HG03103 (cell line): ENCODE measurements around the gene SPPL3.

ENCODE experiments used
- ATAC-seq: cut with Tn5 transposase; IDR thresholded peaks from one replicate; pipeline ENCODE4 v1.9.1; 2021; ENCODE audit warnings: low read depth; ENCODE audit not compliant: unreplicated experiment

The SPPL3 gene

GRCh38 chr12:120879102-120879501 lies 25.1 kb downstream of the SPPL3 start:
- no peak for ATAC-seq

- no peak for ATAC-seq
Observed at GRCh38 chr12:120874547-120875245, 29.5 kb downstream of the SPPL3 start.

GRCh38 chr12:120873226-120873625 lies 30.9 kb downstream of the SPPL3 start:
- no peak for ATAC-seq

GRCh38 chr12:120872487-120872886 lies 31.7 kb downstream of the SPPL3 start:
- ATAC-seq, result no peak

GRCh38 chr12:120870415-120870814 lies 33.7 kb downstream of the SPPL3 start:
- no peak for ATAC-seq

- no peak for ATAC-seq
Observed at GRCh38 chr12:120869376-120869775, 34.8 kb downstream of the SPPL3 start.

GRCh38 chr12:120866108-120866507 lies 38.0 kb downstream of the SPPL3 start:
- ATAC-seq, result no peak

GRCh38 chr12:120865098-120865497 lies 39.1 kb downstream of the SPPL3 start:
- ATAC-seq, result no peak

- no peak for ATAC-seq
Observed at GRCh38 chr12:120862664-120863063, 41.5 kb downstream of the SPPL3 start.

GRCh38 chr12:120861074-120861795 lies 42.9 kb downstream of the SPPL3 start:
- ATAC-seq, result no peak

- ATAC-seq, result no peak
Observed at GRCh38 chr12:120858306-120859088, 45.7 kb downstream of the SPPL3 start.

GRCh38 chr12:120856980-120857379 lies 47.2 kb downstream of the SPPL3 start:
- no peak for ATAC-seq

- no peak for ATAC-seq
Observed at GRCh38 chr12:120855823-120856588, 48.2 kb downstream of the SPPL3 start.

GRCh38 chr12:120854804-120855203 lies 49.4 kb downstream of the SPPL3 start:
- no peak for ATAC-seq

GRCh38 chr12:120853188-120853587 lies 51.0 kb downstream of the SPPL3 start:
- ATAC-seq, result no peak

- no peak for ATAC-seq
Observed at GRCh38 chr12:120851944-120852343, 52.2 kb downstream of the SPPL3 start.

- ATAC-seq, result no peak
Observed at GRCh38 chr12:120851444-120851843, 52.7 kb downstream of the SPPL3 start.

GRCh38 chr12:120849765-120850164 lies 54.4 kb downstream of the SPPL3 start:
- ATAC-seq, result no peak

- ATAC-seq, result peak; percentile 47
Observed at GRCh38 chr12:120847814-120848213, 56.3 kb downstream of the SPPL3 start.

- ATAC-seq, result no peak
Observed at GRCh38 chr12:120847392-120847791, 56.8 kb downstream of the SPPL3 start.

- no peak for ATAC-seq
Observed at GRCh38 chr12:120846721-120847120, 57.4 kb downstream of the SPPL3 start.
